ENCODE measurements around the gene BANP.
"Not testable (repeated sequence)": the region's sequence is repeated elsewhere in the genome, so short reads cannot be mapped to it uniquely, and the experiment has no call there.

Gene BANP

GRCh38 chr16:88110875-88111494 lies 159.8 kb downstream of the BANP start:
- not testable (repeated sequence) for H3K4me3 ChIP-seq (ENCODE audit: low read depth, low read length)
- no CpG with 5 or more reads among the region's 21 CpGs for WGBS (ENCODE audit: extremely low coverage, insufficient coverage, insufficient read length)

GRCh38 chr16:88111976-88112375 lies 160.7 kb downstream of the BANP start:
- not testable (repeated sequence) for H2BK5ac ChIP-seq (ENCODE audit: low read depth, low read length, poor library complexity); H3K27ac ChIP-seq (ENCODE audit: low read depth, low read length); H3K9me3 ChIP-seq (ENCODE audit: insufficient read depth, low read depth, low read length); H4K91ac ChIP-seq (ENCODE audit: low read depth, low read length); H2BK12ac ChIP-seq (ENCODE audit: low read length); H3K18ac ChIP-seq (ENCODE audit: low read length); DNase-seq; H3K4me2 ChIP-seq (ENCODE audit: low read length); H3K4me3 ChIP-seq (ENCODE audit: low read depth, low read length); H2BK120ac ChIP-seq (ENCODE audit: insufficient read depth, low read length, poor library complexity); H2AK5ac ChIP-seq (ENCODE audit: low read length); H2AFZ ChIP-seq (ENCODE audit: insufficient read depth, low read length, poor library complexity); H3K9ac ChIP-seq (ENCODE audit: low read length); H3K14ac ChIP-seq (ENCODE audit: low read length); H3K23ac ChIP-seq (ENCODE audit: low read length); H4K8ac ChIP-seq (ENCODE audit: low read depth, low read length); H4K12ac ChIP-seq (ENCODE audit: low read depth, low read length); H3K79me2 ChIP-seq (ENCODE audit: control insufficient read depth, insufficient read depth, low read length, poor library complexity); H3K79me1 ChIP-seq (ENCODE audit: low read length); H3K27me3 ChIP-seq (ENCODE audit: insufficient read depth, low read length); H3K36me3 ChIP-seq (ENCODE audit: control insufficient read depth in 1 of 2, insufficient read depth in 2 of 2, low read length in 2 of 2); H3K4ac ChIP-seq (ENCODE audit: low read depth, low read length); H3K4me1 ChIP-seq (ENCODE audit: control insufficient read depth in 1 of 2, insufficient read depth in 2 of 2, low read length in 2 of 2)
- no CpG with 5 or more reads among the region's 13 CpGs for WGBS (ENCODE audit: extremely low coverage, insufficient coverage, insufficient read length)

More at GRCh38 chr16:88110875-88111494, 159.8 kb downstream of the BANP start:
- not testable (repeated sequence) for H3K23ac ChIP-seq (ENCODE audit: low read length); DNase-seq; H3K9me3 ChIP-seq (ENCODE audit: insufficient read depth, low read depth, low read length); H3K18ac ChIP-seq (ENCODE audit: low read length); H2BK12ac ChIP-seq (ENCODE audit: low read length); H3K14ac ChIP-seq (ENCODE audit: low read length); H3K36me3 ChIP-seq (ENCODE audit: control insufficient read depth in 1 of 2, insufficient read depth in 2 of 2, low read length in 2 of 2); H2BK120ac ChIP-seq (ENCODE audit: insufficient read depth, low read length, poor library complexity); H3K79me1 ChIP-seq (ENCODE audit: low read length); H3K27ac ChIP-seq (ENCODE audit: low read depth, low read length); H2AK5ac ChIP-seq (ENCODE audit: low read length); H3K79me2 ChIP-seq (ENCODE audit: control insufficient read depth, insufficient read depth, low read length, poor library complexity); H4K8ac ChIP-seq (ENCODE audit: low read depth, low read length); H4K91ac ChIP-seq (ENCODE audit: low read depth, low read length); H2AFZ ChIP-seq (ENCODE audit: insufficient read depth, low read length, poor library complexity); H3K27me3 ChIP-seq (ENCODE audit: insufficient read depth, low read length); H2BK5ac ChIP-seq (ENCODE audit: low read depth, low read length, poor library complexity); H4K12ac ChIP-seq (ENCODE audit: low read depth, low read length); H3K4me1 ChIP-seq (ENCODE audit: control insufficient read depth in 1 of 2, insufficient read depth in 2 of 2, low read length in 2 of 2); H3K4ac ChIP-seq (ENCODE audit: low read depth, low read length); H3K4me2 ChIP-seq (ENCODE audit: low read length); H3K9ac ChIP-seq (ENCODE audit: low read length)

- H4K8ac ChIP-seq (ENCODE audit: low read depth, low read length) = no peak overlapping the region
- H3K9me3 ChIP-seq (ENCODE audit: insufficient read depth, low read depth, low read length) = peaks cover 2% of the 10 kb centered on the region
- H2BK120ac ChIP-seq (ENCODE audit: insufficient read depth, low read length, poor library complexity) = no peak overlapping the region
- no peak overlapping the region for H4K12ac ChIP-seq (ENCODE audit: low read depth, low read length)
- H3K4me2 ChIP-seq (ENCODE audit: low read length) = no peak overlapping the region
- H3K27ac ChIP-seq (ENCODE audit: low read depth, low read length) = no peak overlapping the region
- H3K4ac ChIP-seq (ENCODE audit: low read depth, low read length) = no peak overlapping the region
- H3K14ac ChIP-seq (ENCODE audit: low read length) = no peak overlapping the region
- H2BK5ac ChIP-seq (ENCODE audit: low read depth, low read length, poor library complexity) = no peak overlapping the region
- no peak overlapping the region for H3K18ac ChIP-seq (ENCODE audit: low read length)
- WGBS (ENCODE audit: extremely low coverage, insufficient coverage, insufficient read length) = no CpG with 5 or more reads among the region's 20 CpGs
- no peak overlapping the region for H2AFZ ChIP-seq (ENCODE audit: insufficient read depth, low read length, poor library complexity)
- H3K36me3 ChIP-seq (ENCODE audit: control insufficient read depth in 1 of 2, insufficient read depth in 2 of 2, low read length in 2 of 2) = no peaks in the 10 kb centered on the region
- no peaks in the 10 kb centered on the region for H3K27me3 ChIP-seq (ENCODE audit: insufficient read depth, low read length)
- peaks cover 3% of the 10 kb centered on the region in 2 experiments for H3K4me1 ChIP-seq (ENCODE audit: control insufficient read depth in 1 of 2, insufficient read depth in 2 of 2, low read length in 2 of 2)
- H3K23ac ChIP-seq (ENCODE audit: low read length) = no peak overlapping the region
- no peaks in the 10 kb centered on the region for H3K79me1 ChIP-seq (ENCODE audit: low read length)
- H2BK12ac ChIP-seq (ENCODE audit: low read length) = no peak overlapping the region
- no peak overlapping the region for H3K4me3 ChIP-seq (ENCODE audit: low read depth, low read length)
- DNase-seq = no peak
- H3K9ac ChIP-seq (ENCODE audit: low read length) = no peak overlapping the region
- H4K91ac ChIP-seq (ENCODE audit: low read depth, low read length) = no peak overlapping the region
- no peaks in the 10 kb centered on the region for H3K79me2 ChIP-seq (ENCODE audit: control insufficient read depth, insufficient read depth, low read length, poor library complexity)
- no peak overlapping the region for H2AK5ac ChIP-seq (ENCODE audit: low read length)
These were observed 162.4 kb downstream of the BANP start for GRCh38 chr16:88113545-88114045.

- not testable (repeated sequence) for H3K4me1 ChIP-seq (ENCODE audit: control insufficient read depth in 1 of 2, insufficient read depth in 2 of 2, low read length in 2 of 2); H3K4ac ChIP-seq (ENCODE audit: low read depth, low read length); H4K91ac ChIP-seq (ENCODE audit: low read depth, low read length); H2AK5ac ChIP-seq (ENCODE audit: low read length); H3K14ac ChIP-seq (ENCODE audit: low read length); H2BK120ac ChIP-seq (ENCODE audit: insufficient read depth, low read length, poor library complexity); H4K12ac ChIP-seq (ENCODE audit: low read depth, low read length); H3K36me3 ChIP-seq (ENCODE audit: control insufficient read depth in 1 of 2, insufficient read depth in 2 of 2, low read length in 2 of 2); H3K27me3 ChIP-seq (ENCODE audit: insufficient read depth, low read length); H3K9ac ChIP-seq (ENCODE audit: low read length); H2AFZ ChIP-seq (ENCODE audit: insufficient read depth, low read length, poor library complexity); H3K18ac ChIP-seq (ENCODE audit: low read length); H3K4me2 ChIP-seq (ENCODE audit: low read length); DNase-seq; H2BK12ac ChIP-seq (ENCODE audit: low read length); H4K8ac ChIP-seq (ENCODE audit: low read depth, low read length); H3K23ac ChIP-seq (ENCODE audit: low read length); H3K4me3 ChIP-seq (ENCODE audit: low read depth, low read length); H3K9me3 ChIP-seq (ENCODE audit: insufficient read depth, low read depth, low read length); H2BK5ac ChIP-seq (ENCODE audit: low read depth, low read length, poor library complexity); H3K79me1 ChIP-seq (ENCODE audit: low read length); H3K79me2 ChIP-seq (ENCODE audit: control insufficient read depth, insufficient read depth, low read length, poor library complexity); H3K27ac ChIP-seq (ENCODE audit: low read depth, low read length)
- WGBS (ENCODE audit: extremely low coverage, insufficient coverage, insufficient read length) = no CpG with 5 or more reads among the region's 22 CpGs
These were observed 163.5 kb downstream of the BANP start for GRCh38 chr16:88114541-88115228.

All from trophoblast cell (in vitro differentiated cells and primary cell).